GM23248 (cell line): Measurements from ENCODE around the gene TTBK1.

Experiments
- EZH2 ChIP-seq: fragments of 200-600 bp; sonication (generic); IDR thresholded peaks from 2 replicates; pipeline ENCODE4 v1.6.1; 2018; ENCODE audit warnings: antibody characterized with exemption, mild to moderate bottlenecking; ENCODE audit not compliant: insufficient read depth, poor library complexity, severe bottlenecking
- EZH2phosphoT487 ChIP-seq: fragments of 200-600 bp; sonication (generic); IDR thresholded peaks from 2 replicates; pipeline ENCODE4 v1.6.1; 2018; ENCODE audit warnings: antibody characterized with exemption, moderate library complexity, mild to moderate bottlenecking, low read depth; ENCODE audit not compliant: insufficient read depth

GRCh38 chr6:43335469-43335868 lies 92.2 kb downstream of the TTBK1 start:
- no peak for TF ChIP-seq EZH2phosphoT487
- no peak for TF ChIP-seq EZH2
